K562 (cell line): ENCODE data around the gene IQCN. TPM values are rescaled to one million over a fixed set of nuclear protein-coding genes. Genes with fewer than 3 reads are reported as not detected.
A peak's percentile ranks its signal among the peaks of the same experiment; 100 is the strongest.

Experiments
- CCNT2 ChIP-seq: IDR thresholded peaks from 2 replicates; pipeline ENCODE4 v1.6.1; 2011; ENCODE audit warnings: borderline replicate concordance, low read depth, mild to moderate bottlenecking, moderate library complexity, mixed read lengths, low read length; ENCODE audit not compliant: insufficient read length; ENCODE audit errors: extremely low read depth
- FOXP1 ChIP-seq: sonication (generic); formaldehyde crosslinking; IDR thresholded peaks from 2 replicates; pipeline ENCODE4 v1.8.0; 2022; ENCODE audit warnings: mild to moderate bottlenecking, missing genetic modification reagents
- HMGN3 ChIP-seq: IDR thresholded peaks from 2 replicates; pipeline ENCODE4 v1.6.1; 2011; ENCODE audit warnings: borderline replicate concordance, low read depth, mild to moderate bottlenecking, mixed read lengths, low read length; ENCODE audit not compliant: insufficient read length; ENCODE audit errors: extremely low read depth
- HOXB6 ChIP-seq: fragments of 250-450 bp; sonication (Bioruptor Pico); IDR thresholded peaks from 2 replicates; pipeline ENCODE4 v1.5.1; 2022; ENCODE audit warnings: mild to moderate bottlenecking, borderline replicate concordance
- KDM5B ChIP-seq: fragments of 200-600 bp; sonication (generic); IDR thresholded peaks from 2 replicates; pipeline ENCODE4 v1.6.1; 2012; ENCODE audit warnings: low read depth, mild to moderate bottlenecking, moderate library complexity, low read length, control low read depth, inconsistent platforms; ENCODE audit not compliant: insufficient replicate concordance
- MBD2 ChIP-seq: sonication (generic); IDR thresholded peaks from 2 replicates; pipeline ENCODE4 v1.6.1; 2016; ENCODE audit warnings: low read depth, borderline replicate concordance
- NEUROD1 ChIP-seq: fragments of 150-350 bp; IDR thresholded peaks from 2 replicates; pipeline ENCODE4 v1.6.1; 2014; ENCODE audit warnings: borderline replicate concordance, low read length, low read depth; ENCODE audit not compliant: partially characterized antibody
- NFE2 ChIP-seq: IDR thresholded peaks from 2 replicates; pipeline ENCODE4 v1.6.1; 2014; ENCODE audit warnings: antibody characterized with exemption, low read depth
- NR2C2 ChIP-seq, 2 experiments: fragments of 200-800 bp in 1 of 2; sonication (Bioruptor generic) in 1 of 2; sonication (generic) in 1 of 2; formaldehyde crosslinking in 1 of 2; IDR thresholded peaks; 2 replicates each; pipeline versions ENCODE4 v1.6.1 to v1.8.0; 2016 to 2022; ENCODE audit warnings: mild to moderate bottlenecking in 1 of 2, missing compliant biosample characterization in 1 of 2, missing genetic modification characterization in 1 of 2, missing genetic modification reagents in 1 of 2
- SMARCA4 ChIP-seq: fragments of 450-650 bp; IDR thresholded peaks from 2 replicates; pipeline ENCODE4 v1.6.1; 2016
- SPI1 ChIP-seq: IDR thresholded peaks from 2 replicates; pipeline ENCODE4 v1.6.1; 2011; ENCODE audit warnings: low read depth, low read length, control low read depth, borderline replicate concordance
- SUPT5H ChIP-seq: fragments of 450-650 bp; IDR thresholded peaks from 2 replicates; pipeline ENCODE4 v1.6.1; 2016
- TEAD1 ChIP-seq, 2 experiments: fragments of 450-650 bp in 1 of 2; sonication (generic) in 1 of 2; formaldehyde crosslinking; IDR thresholded peaks; 2 replicates each; pipeline versions ENCODE4 v1.4.0 to v1.8.0; 2020 to 2022; ENCODE audit warnings: mild to moderate bottlenecking in 2 of 2, missing genetic modification reagents in 1 of 2
- XRCC5 ChIP-seq: fragments of 200-400 bp; formaldehyde crosslinking; IDR thresholded peaks from 2 replicates; pipeline ENCODE4 v1.6.1; 2017; ENCODE audit warnings: low read depth, mild to moderate bottlenecking, low read length
- ZC3H4 ChIP-seq: sonication (generic); formaldehyde crosslinking; IDR thresholded peaks from 2 replicates; pipeline ENCODE4 v1.9.0; 2021; ENCODE audit warnings: missing genetic modification reagents, borderline replicate concordance
- ZC3H8 ChIP-seq: fragments of 450-650 bp; IDR thresholded peaks from 2 replicates; pipeline ENCODE4 v1.6.1; 2017
- ZNF263 ChIP-seq: sonication (generic); formaldehyde crosslinking; IDR thresholded peaks from 2 replicates; pipeline ENCODE4 v1.8.0; 2022; ENCODE audit warnings: mild to moderate bottlenecking, missing genetic modification reagents, borderline replicate concordance
- ZNF778 ChIP-seq: fragments of 450-650 bp; formaldehyde crosslinking; IDR thresholded peaks from 2 replicates; pipeline ENCODE4 v1.4.0; 2020; ENCODE audit warnings: mild to moderate bottlenecking, moderate library complexity
- polyA plus RNA-seq, 8 experiments: library from polyadenylated mRNA; depleted of rRNA in 4 of 8; stranded (reverse) in 5 of 8; unstranded in 3 of 8; fragments of >200 nt; fragmentation: Nextera tagmentation in 2 of 8; fragmentation: Illumina TruSeq in 1 of 8; extraction: Ambion mirVana in 2 of 8; extraction: Trizol in 1 of 8; gene quantifications; 2 replicates each; pipeline versions ENCODE4 v1.2.1 to v1.2.3, GENCODE V29; 2011 to 2014; ENCODE audit warnings: inconsistent platforms in 1 of 8, missing spikeins in 1 of 8
- total RNA-seq, 7 experiments: library from RNA; depleted of rRNA in 6 of 7; stranded (reverse); fragments of >200 nt in 6 of 7; fragmentation: Illumina TruSeq in 2 of 7; extraction: Trizol in 2 of 7; gene quantifications; 2 replicates each; pipeline versions ENCODE4 v1.2.1 to v1.2.3, GENCODE V29; 2011 to 2021; ENCODE audit warnings: low replicate concordance in 1 of 7
- TF ChIP-seq, protein P1 (sequence below), 2 experiments: fragments of 450-650 bp; IDR thresholded peaks; 2 replicates each; pipeline ENCODE4 v1.6.1; 2016
- TF ChIP-seq, protein P2 (sequence below), 2 experiments: fragments of 200-800 bp in 1 of 2; sonication (Bioruptor generic) in 1 of 2; sonication (generic) in 1 of 2; formaldehyde crosslinking in 1 of 2; IDR thresholded peaks in 1 of 2; conservative IDR thresholded peaks in 1 of 2; 2 replicates each; pipeline versions ENCODE4 v1.5.0 to v1.6.1; 2016 to 2020; ENCODE audit warnings: missing compliant biosample characterization in 1 of 2, missing genetic modification characterization in 1 of 2, missing genetic modification reagents in 1 of 2

The IQCN gene
- total and polyA plus RNA-seq, 9 of the 15 experiments (the other 6 are each of a cell fraction or from before 2014, with no cell fraction given) = 0.01 to 0.07 (median 0.04) TPM; not detected in 3

DNA sequence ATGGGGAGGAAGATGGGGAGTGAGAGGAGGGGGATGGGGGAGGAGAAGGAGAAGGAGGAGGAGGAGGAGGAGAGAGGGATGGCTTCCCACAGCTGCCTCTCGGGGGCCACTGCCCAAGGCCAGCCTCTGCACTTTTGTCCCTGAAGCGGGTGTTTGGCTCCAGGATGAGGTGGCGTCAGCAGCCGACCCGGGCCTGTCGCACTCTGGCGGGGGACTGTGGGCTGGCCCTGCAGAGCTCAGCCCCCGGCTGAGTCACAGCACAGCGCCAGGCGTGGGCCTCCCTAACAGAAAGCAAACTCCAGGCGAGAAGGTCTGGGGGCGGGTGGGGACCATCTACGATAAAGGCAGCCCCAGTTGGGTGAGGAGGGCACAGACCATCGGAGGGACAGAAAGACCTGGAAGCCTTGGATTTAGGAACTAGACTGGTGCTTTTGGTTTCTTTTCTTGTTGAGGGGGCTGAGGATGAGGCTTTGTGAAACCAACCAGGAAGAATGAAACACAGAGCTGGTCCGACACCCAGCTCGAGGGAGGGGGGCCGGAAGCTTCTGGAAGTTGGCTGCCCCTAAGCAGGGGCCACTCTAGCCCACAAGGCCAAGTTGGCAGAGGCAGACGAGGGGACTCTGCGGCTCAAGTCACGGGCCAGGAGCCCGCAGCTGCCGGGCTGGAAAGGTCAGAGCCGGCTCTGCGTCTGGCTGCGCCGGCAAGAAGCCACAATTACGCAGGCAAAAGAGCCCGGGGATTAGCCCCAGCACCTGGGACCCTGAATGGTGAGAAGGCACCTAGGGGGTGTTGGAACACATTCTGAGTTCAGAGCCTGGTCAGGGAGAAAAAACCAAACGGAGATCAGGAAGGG is 30.4 kb upstream of the IQCN start (continued):
- TF ChIP-seq, protein P1, sequence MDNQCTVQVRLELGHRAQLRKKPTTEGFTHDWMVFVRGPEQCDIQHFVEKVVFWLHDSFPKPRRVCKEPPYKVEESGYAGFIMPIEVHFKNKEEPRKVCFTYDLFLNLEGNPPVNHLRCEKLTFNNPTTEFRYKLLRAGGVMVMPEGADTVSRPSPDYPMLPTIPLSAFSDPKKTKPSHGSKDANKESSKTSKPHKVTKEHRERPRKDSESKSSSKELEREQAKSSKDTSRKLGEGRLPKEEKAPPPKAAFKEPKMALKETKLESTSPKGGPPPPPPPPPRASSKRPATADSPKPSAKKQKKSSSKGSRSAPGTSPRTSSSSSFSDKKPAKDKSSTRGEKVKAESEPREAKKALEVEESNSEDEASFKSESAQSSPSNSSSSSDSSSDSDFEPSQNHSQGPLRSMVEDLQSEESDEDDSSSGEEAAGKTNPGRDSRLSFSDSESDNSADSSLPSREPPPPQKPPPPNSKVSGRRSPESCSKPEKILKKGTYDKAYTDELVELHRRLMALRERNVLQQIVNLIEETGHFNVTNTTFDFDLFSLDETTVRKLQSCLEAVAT (IDR thresholded peaks at IDR 0.05) = peak in 1 of 2 experiments; percentile 70; a peak in 2 of 4 replicates
- 0 out of 2 replicates have a peak, but pooled peaks have one; percentile 25 for TF ChIP-seq XRCC5
- peak; percentile 78 for TF ChIP-seq HMGN3
- no peak for TF ChIP-seq HOXB6 (CRISPR knock-in tag)
- TF ChIP-seq SPI1 = no peak
- TF ChIP-seq NFE2 = peak; percentile 54
- TF ChIP-seq SMARCA4 = peak; percentile 66; the same call in 1 of the 2 replicates
- TF ChIP-seq NR2C2 (CRISPR knock-in tag; IDR thresholded peaks at IDR 0.05) = no peak
- peak; percentile 64 for TF ChIP-seq NR2C2 (tag; IDR thresholded peaks at IDR 0.05)
- TF ChIP-seq SUPT5H = peak; percentile 76
- TF ChIP-seq ZC3H4 = no peak
- TF ChIP-seq ZNF778 (CRISPR knock-in tag) = no peak
- TF ChIP-seq, protein P2, sequence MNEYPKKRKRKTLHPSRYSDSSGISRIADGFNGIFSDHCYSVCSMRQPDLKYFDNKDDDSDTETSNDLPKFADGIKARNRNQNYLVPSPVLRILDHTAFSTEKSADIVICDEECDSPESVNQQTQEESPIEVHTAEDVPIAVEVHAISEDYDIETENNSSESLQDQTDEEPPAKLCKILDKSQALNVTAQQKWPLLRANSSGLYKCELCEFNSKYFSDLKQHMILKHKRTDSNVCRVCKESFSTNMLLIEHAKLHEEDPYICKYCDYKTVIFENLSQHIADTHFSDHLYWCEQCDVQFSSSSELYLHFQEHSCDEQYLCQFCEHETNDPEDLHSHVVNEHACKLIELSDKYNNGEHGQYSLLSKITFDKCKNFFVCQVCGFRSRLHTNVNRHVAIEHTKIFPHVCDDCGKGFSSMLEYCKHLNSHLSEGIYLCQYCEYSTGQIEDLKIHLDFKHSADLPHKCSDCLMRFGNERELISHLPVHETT (CRISPR knock-in tag; conservative IDR thresholded peaks at IDR 0.05 in 1 of 2, IDR thresholded peaks at IDR 0.05 in 1 of 2) = peak in 1 of 2 experiments; percentile 52; a peak in 1 of 4 replicates
- peak; percentile 56 for TF ChIP-seq KDM5B
- TF ChIP-seq CCNT2 = peak; percentile 64
- peak; percentile 71; the same call in 1 of the 2 replicates for TF ChIP-seq MBD2
- peak; percentile 73 for TF ChIP-seq NEUROD1
- no peak for TF ChIP-seq TEAD1 (CRISPR knock-in tag; IDR thresholded peaks at IDR 0.05)
- peak; percentile 97 for TF ChIP-seq ZNF263 (CRISPR knock-in tag)
- TF ChIP-seq FOXP1 (CRISPR knock-in tag) = 0 out of 2 replicates have a peak, but pooled peaks have one; percentile 43
- TF ChIP-seq ZC3H8 = 0 out of 2 replicates have a peak, but pooled peaks have one; percentile 10
